Caco-2 (cell line): ENCODE results near the gene MORN1. TPM values are rescaled to one million over a fixed set of nuclear protein-coding genes. Genes with fewer than 3 reads are reported as not detected.

Experiments
- BruUV-seq: library from RNA; stranded (reverse); fragments of 400-500 nt; replicated peaks from 2 replicates; lab custom pipeline; 2021; lab: Mats Ljungman, UMichigan
- CTCF ChIA-PET: fragments of 300-600 bp; sonication (Branson Sonifier 250); formaldehyde crosslinking; loops from one replicate; lab custom pipeline; 2022; ENCODE audit warnings: antibody characterized with exemption; lab: Charles Lee
- POLR2A ChIA-PET: fragments of 300-600 bp; sonication (Branson Sonifier 250); formaldehyde crosslinking; loops from one replicate; lab custom pipeline; 2022; ENCODE audit warnings: antibody characterized with exemption; lab: Charles Lee
- DNase-seq, 2 experiments: peaks; one replicate each; pipeline versions ENCODE4 v3.0.0 to v3.0.0-alpha.2; 2020 to 2022
- H3K27me3 ChIP-seq: replicated peaks from 2 replicates; pipeline ENCODE4 v1.6.0; 2011; ENCODE audit warnings: low read length; ENCODE audit not compliant: control insufficient read depth, insufficient read depth
- H3K36me3 ChIP-seq: 2 replicates; pipeline ENCODE4 v1.5.1; 2011; ENCODE audit warnings: low read length; ENCODE audit not compliant: control insufficient read depth, insufficient read depth
- H3K4me1 ChIP-seq: fragments of 250-450 bp; sonication (Bioruptor Pico); 2 replicates; pipeline ENCODE4 v1.5.1; 2020; ENCODE audit warnings: mild to moderate bottlenecking
- H3K4me3 ChIP-seq: 2 replicates; pipeline ENCODE4 v1.5.1; 2011; ENCODE audit warnings: low read depth, mild to moderate bottlenecking, control low read depth, low read length
- H3K9me3 ChIP-seq: fragments of 250-450 bp; sonication (Bioruptor Pico); 2 replicates; pipeline ENCODE4 v1.5.1; 2020; ENCODE audit warnings: mild to moderate bottlenecking, moderate library complexity
- H3K27ac Mint-ChIP-seq: one replicate; pipeline ENCODE4 v1.8.0; 2022; ENCODE audit warnings: mixed read lengths; ENCODE audit not compliant: unreplicated experiment
- H3K27me3 Mint-ChIP-seq: one replicate; pipeline ENCODE4 v1.8.0; 2022; ENCODE audit warnings: mixed read lengths; ENCODE audit not compliant: insufficient read depth, unreplicated experiment
- H3K36me3 Mint-ChIP-seq: one replicate; pipeline ENCODE4 v1.8.0; 2022; ENCODE audit warnings: mild to moderate bottlenecking, mixed read lengths; ENCODE audit not compliant: insufficient read depth, unreplicated experiment
- H3K4me1 Mint-ChIP-seq: one replicate; pipeline ENCODE4 v1.8.0; 2022; ENCODE audit warnings: low read depth, mixed read lengths; ENCODE audit not compliant: unreplicated experiment
- H3K4me3 Mint-ChIP-seq: one replicate; pipeline ENCODE4 v1.8.0; 2022; ENCODE audit warnings: mild to moderate bottlenecking, moderate library complexity, mixed read lengths; ENCODE audit not compliant: unreplicated experiment
- H3K9me3 Mint-ChIP-seq: one replicate; pipeline ENCODE4 v1.8.0; 2022; ENCODE audit warnings: mixed read lengths; ENCODE audit not compliant: unreplicated experiment
- CTCF ChIP-seq, 2 experiments: fragments of 200-600 bp in 1 of 2; IDR thresholded peaks; 1 replicate in 1 of 2; 2 replicates in 1 of 2; pipeline versions ENCODE4 v1.5.1 to v1.8.0; 2011 to 2022; ENCODE audit warnings: antibody characterized with exemption in 1 of 2, control low read depth in 1 of 2, inconsistent platforms in 1 of 2, low read depth in 1 of 2, low read length in 1 of 2, mild to moderate bottlenecking in 1 of 2, moderate library complexity in 1 of 2; ENCODE audit not compliant: insufficient read depth in 1 of 2, severe bottlenecking in 1 of 2, unreplicated experiment in 1 of 2
- intact Hi-C: fragments of 100-400 bp; cut with micrococcal nuclease; formaldehyde crosslinking; loops from one replicate; pipeline ENCODE4 v1.10.0; 2022; ENCODE audit not compliant: unreplicated experiment
- total RNA-seq: library from RNA; stranded (reverse); gene quantifications from 2 replicates; pipeline ENCODE4 v1.2.3, GENCODE V29; 2022

MORN1 gene
- total RNA-seq, 1 experiment from 2014 or later: 8.6 TPM

GRCh38 chr1:2375246-2375922 is 16.0 kb downstream of the MORN1 start:
- POLR2A ChIA-PET: no interaction called here
- H3K27me3 Mint-ChIP-seq: no peaks in the 10 kb centered on the region
- no peak for DNase-seq
- H3K9me3 Mint-ChIP-seq: no peaks in the 10 kb centered on the region
- no peaks in the 10 kb centered on the region for H3K27me3 ChIP-seq
- no peak overlapping the region for H3K4me3 Mint-ChIP-seq
- no peaks in the 10 kb centered on the region for H3K36me3 ChIP-seq
- CTCF ChIA-PET: no interaction called here
- no peaks in the 10 kb centered on the region for H3K9me3 ChIP-seq
- no peak overlapping the region for H3K4me3 ChIP-seq
- no peak for TF ChIP-seq CTCF (IDR thresholded peaks at IDR 0.05; ENCODE audit: insufficient read depth in 1 of 2, low read depth in 1 of 2, low read length in 1 of 2, severe bottlenecking in 1 of 2, unreplicated experiment in 1 of 2)
- H3K4me1 Mint-ChIP-seq: no peaks in the 10 kb centered on the region
- no TSS peak for BruUV-seq
- no peaks in the 10 kb centered on the region for H3K4me1 ChIP-seq
- intact Hi-C loops: no loop called here
- no peaks in the 10 kb centered on the region for H3K36me3 Mint-ChIP-seq
- no peak overlapping the region for H3K27ac Mint-ChIP-seq

GRCh38 chr1:2374252-2375155 is 16.9 kb downstream of the MORN1 start:
- Mint-ChIP-seq H3K4me1 (no peaks in the 10 kb centered on the region), H3K4me3 (no peak overlapping the region), H3K27ac (no peak overlapping the region), H3K27me3 (no peaks in the 10 kb centered on the region), H3K9me3 (no peaks in the 10 kb centered on the region), H3K36me3 (no peaks in the 10 kb centered on the region)
- Histone ChIP-seq H3K4me1 (no peaks in the 10 kb centered on the region), H3K4me3 (no peak overlapping the region), H3K27me3 (no peaks in the 10 kb centered on the region), H3K9me3 (no peaks in the 10 kb centered on the region), H3K36me3 (no peaks in the 10 kb centered on the region)
- CTCF ChIA-PET: no interaction called here
- no TSS peak for BruUV-seq
- no peak for DNase-seq
- TF ChIP-seq CTCF (IDR thresholded peaks at IDR 0.05; ENCODE audit: insufficient read depth in 1 of 2, low read depth in 1 of 2, low read length in 1 of 2, severe bottlenecking in 1 of 2, unreplicated experiment in 1 of 2): no peak
- POLR2A ChIA-PET: no interaction called here
- intact Hi-C loops: no loop called here

GRCh38 chr1:2373551-2374251 is 17.7 kb downstream of the MORN1 start:
- H3K36me3 ChIP-seq: no peaks in the 10 kb centered on the region
- intact Hi-C loops: no loop called here
- H3K27me3 Mint-ChIP-seq: no peaks in the 10 kb centered on the region
- BruUV-seq: no TSS peak
- H3K27ac Mint-ChIP-seq: no peak overlapping the region
- no peaks in the 10 kb centered on the region for H3K9me3 ChIP-seq
- no peaks in the 10 kb centered on the region for H3K9me3 Mint-ChIP-seq
- no peaks in the 10 kb centered on the region for H3K36me3 Mint-ChIP-seq
- no peaks in the 10 kb centered on the region for H3K4me1 ChIP-seq
- no peak overlapping the region for H3K4me3 Mint-ChIP-seq
- H3K4me1 Mint-ChIP-seq: no peaks in the 10 kb centered on the region
- ChIA-PET CTCF (no interaction called here), POLR2A (no interaction called here)
- DNase-seq: no peak
- no peaks in the 10 kb centered on the region for H3K27me3 ChIP-seq
- no peak overlapping the region for H3K4me3 ChIP-seq
- no peak for TF ChIP-seq CTCF (IDR thresholded peaks at IDR 0.05; ENCODE audit: insufficient read depth in 1 of 2, low read depth in 1 of 2, low read length in 1 of 2, severe bottlenecking in 1 of 2, unreplicated experiment in 1 of 2)
